K562 (cell line): ENCODE results near the gene UBE2E2.

Source experiments
- MCM7 ChIP-seq, 2 experiments: fragments of 450-650 bp; IDR thresholded peaks; 2 replicates each; pipeline ENCODE4 v1.6.1; 2016 to 2018
- NFRKB ChIP-seq: fragments of 450-650 bp; IDR thresholded peaks from 2 replicates; pipeline ENCODE4 v1.6.1; 2016; ENCODE audit warnings: low read depth
- POLR2A ChIP-seq: fragments of 450-650 bp; conservative IDR thresholded peaks from 2 replicates; pipeline ENCODE4 v1.6.1; 2016
- TF ChIP-seq, protein P1 (sequence below), 2 experiments: fragments of 450-650 bp; formaldehyde crosslinking in 1 of 2; IDR thresholded peaks; 2 replicates each; pipeline versions ENCODE4 v1.4.0 to v1.6.1; 2014 to 2020; ENCODE audit warnings: mild to moderate bottlenecking in 2 of 2, borderline replicate concordance in 1 of 2, low read depth in 1 of 2
- TF ChIP-seq, protein P2 (sequence below), 3 experiments: IDR thresholded peaks in 2 of 3; conservative IDR thresholded peaks in 1 of 3; 2 replicates each; pipeline ENCODE4 v1.5.1; 2011 to 2012; ENCODE audit warnings: low read length in 3 of 3, mild to moderate bottlenecking in 3 of 3, control low read depth in 2 of 3, improper control_type of control experiment in 1 of 3, inconsistent platforms in 1 of 3, low read depth in 1 of 3, mixed read lengths in 1 of 3, moderate library complexity in 1 of 3; ENCODE audit not compliant: insufficient read depth in 2 of 3
- TF ChIP-seq, protein P3 (sequence below): sonication (generic); formaldehyde crosslinking; IDR thresholded peaks from 2 replicates; pipeline ENCODE4 v1.8.1; 2023; ENCODE audit warnings: missing genetic modification reagents, mild to moderate bottlenecking, borderline replicate concordance

DNA sequence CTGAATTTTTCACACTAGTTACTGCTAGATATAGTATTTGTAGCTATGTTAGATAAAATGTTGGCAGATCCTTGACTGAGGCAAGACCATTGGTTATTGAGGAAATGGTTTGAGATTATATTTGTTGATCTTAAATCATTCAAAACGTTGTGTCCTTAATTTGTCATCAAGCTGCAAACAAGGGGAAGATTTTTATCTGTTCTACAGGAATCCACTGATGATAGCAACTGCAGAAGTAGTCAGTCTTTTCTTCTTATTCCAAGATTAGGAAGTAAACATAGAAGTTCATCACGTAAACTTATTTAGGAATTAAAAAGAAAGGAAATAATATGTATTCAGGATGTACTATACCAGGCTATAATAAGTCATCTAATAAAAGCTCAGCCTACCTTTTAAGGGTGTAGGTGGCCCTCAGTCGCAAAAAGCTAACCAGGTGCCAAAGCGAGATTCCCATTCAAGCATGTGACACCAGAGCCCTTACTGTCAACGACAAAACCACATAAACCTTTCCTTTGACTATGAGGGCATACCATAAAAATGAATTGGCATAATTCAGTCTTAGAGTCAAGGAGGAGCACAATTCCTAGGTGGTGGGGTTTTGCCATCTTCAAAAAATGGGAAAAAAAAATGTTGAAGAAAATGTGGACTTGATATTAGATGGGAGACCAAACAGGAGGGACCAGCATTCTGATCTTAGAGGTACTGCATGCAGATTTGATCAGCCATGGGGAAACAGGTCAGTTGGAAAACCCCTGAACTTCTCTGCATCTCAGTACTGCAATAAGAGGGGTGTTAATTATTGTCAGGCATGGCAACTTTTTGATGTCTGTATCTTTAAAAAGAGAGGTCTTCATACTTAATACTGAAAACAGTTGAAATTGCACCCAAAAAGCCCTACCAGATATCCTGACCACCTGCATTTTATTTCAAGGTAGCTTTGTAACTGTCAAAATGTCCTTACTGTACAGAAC, 390.1 kb downstream of the UBE2E2 start:
- TF ChIP-seq POLR2A (no peak), MCM7 (IDR thresholded peaks at IDR 0.05) (no peak), NFRKB (no peak)
- TF ChIP-seq, protein P1, sequence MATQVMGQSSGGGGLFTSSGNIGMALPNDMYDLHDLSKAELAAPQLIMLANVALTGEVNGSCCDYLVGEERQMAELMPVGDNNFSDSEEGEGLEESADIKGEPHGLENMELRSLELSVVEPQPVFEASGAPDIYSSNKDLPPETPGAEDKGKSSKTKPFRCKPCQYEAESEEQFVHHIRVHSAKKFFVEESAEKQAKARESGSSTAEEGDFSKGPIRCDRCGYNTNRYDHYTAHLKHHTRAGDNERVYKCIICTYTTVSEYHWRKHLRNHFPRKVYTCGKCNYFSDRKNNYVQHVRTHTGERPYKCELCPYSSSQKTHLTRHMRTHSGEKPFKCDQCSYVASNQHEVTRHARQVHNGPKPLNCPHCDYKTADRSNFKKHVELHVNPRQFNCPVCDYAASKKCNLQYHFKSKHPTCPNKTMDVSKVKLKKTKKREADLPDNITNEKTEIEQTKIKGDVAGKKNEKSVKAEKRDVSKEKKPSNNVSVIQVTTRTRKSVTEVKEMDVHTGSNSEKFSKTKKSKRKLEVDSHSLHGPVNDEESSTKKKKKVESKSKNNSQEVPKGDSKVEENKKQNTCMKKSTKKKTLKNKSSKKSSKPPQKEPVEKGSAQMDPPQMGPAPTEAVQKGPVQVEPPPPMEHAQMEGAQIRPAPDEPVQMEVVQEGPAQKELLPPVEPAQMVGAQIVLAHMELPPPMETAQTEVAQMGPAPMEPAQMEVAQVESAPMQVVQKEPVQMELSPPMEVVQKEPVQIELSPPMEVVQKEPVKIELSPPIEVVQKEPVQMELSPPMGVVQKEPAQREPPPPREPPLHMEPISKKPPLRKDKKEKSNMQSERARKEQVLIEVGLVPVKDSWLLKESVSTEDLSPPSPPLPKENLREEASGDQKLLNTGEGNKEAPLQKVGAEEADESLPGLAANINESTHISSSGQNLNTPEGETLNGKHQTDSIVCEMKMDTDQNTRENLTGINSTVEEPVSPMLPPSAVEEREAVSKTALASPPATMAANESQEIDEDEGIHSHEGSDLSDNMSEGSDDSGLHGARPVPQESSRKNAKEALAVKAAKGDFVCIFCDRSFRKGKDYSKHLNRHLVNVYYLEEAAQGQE (IDR thresholded peaks at IDR 0.05; ENCODE audit: borderline replicate concordance) = no peak
- TF ChIP-seq, protein P1 (CRISPR knock-in tag; IDR thresholded peaks at IDR 0.05; ENCODE audit: low read depth) = no peak
- TF ChIP-seq, protein P2, sequence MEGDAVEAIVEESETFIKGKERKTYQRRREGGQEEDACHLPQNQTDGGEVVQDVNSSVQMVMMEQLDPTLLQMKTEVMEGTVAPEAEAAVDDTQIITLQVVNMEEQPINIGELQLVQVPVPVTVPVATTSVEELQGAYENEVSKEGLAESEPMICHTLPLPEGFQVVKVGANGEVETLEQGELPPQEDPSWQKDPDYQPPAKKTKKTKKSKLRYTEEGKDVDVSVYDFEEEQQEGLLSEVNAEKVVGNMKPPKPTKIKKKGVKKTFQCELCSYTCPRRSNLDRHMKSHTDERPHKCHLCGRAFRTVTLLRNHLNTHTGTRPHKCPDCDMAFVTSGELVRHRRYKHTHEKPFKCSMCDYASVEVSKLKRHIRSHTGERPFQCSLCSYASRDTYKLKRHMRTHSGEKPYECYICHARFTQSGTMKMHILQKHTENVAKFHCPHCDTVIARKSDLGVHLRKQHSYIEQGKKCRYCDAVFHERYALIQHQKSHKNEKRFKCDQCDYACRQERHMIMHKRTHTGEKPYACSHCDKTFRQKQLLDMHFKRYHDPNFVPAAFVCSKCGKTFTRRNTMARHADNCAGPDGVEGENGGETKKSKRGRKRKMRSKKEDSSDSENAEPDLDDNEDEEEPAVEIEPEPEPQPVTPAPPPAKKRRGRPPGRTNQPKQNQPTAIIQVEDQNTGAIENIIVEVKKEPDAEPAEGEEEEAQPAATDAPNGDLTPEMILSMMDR (IDR thresholded peaks at IDR 0.05 in 2 of 3, conservative IDR thresholded peaks at IDR 0.05 in 1 of 3; ENCODE audit: insufficient read depth in 2 of 3, low read depth in 1 of 3, low read length in 3 of 3) = no peak
- TF ChIP-seq, protein P3, sequence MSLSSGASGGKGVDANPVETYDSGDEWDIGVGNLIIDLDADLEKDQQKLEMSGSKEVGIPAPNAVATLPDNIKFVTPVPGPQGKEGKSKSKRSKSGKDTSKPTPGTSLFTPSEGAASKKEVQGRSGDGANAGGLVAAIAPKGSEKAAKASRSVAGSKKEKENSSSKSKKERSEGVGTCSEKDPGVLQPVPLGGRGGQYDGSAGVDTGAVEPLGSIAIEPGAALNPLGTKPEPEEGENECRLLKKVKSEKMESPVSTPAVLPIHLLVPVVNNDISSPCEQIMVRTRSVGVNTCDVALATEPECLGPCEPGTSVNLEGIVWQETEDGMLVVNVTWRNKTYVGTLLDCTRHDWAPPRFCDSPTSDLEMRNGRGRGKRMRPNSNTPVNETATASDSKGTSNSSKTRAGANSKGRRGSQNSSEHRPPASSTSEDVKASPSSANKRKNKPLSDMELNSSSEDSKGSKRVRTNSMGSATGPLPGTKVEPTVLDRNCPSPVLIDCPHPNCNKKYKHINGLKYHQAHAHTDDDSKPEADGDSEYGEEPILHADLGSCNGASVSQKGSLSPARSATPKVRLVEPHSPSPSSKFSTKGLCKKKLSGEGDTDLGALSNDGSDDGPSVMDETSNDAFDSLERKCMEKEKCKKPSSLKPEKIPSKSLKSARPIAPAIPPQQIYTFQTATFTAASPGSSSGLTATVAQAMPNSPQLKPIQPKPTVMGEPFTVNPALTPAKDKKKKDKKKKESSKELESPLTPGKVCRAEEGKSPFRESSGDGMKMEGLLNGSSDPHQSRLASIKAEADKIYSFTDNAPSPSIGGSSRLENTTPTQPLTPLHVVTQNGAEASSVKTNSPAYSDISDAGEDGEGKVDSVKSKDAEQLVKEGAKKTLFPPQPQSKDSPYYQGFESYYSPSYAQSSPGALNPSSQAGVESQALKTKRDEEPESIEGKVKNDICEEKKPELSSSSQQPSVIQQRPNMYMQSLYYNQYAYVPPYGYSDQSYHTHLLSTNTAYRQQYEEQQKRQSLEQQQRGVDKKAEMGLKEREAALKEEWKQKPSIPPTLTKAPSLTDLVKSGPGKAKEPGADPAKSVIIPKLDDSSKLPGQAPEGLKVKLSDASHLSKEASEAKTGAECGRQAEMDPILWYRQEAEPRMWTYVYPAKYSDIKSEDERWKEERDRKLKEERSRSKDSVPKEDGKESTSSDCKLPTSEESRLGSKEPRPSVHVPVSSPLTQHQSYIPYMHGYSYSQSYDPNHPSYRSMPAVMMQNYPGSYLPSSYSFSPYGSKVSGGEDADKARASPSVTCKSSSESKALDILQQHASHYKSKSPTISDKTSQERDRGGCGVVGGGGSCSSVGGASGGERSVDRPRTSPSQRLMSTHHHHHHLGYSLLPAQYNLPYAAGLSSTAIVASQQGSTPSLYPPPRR (CRISPR knock-in tag) = no peak
